ENCODE data around the gene FBXL15.
A peak's percentile ranks its signal among the peaks of the same experiment; 100 is the strongest.

FBXL15 gene

DNA sequence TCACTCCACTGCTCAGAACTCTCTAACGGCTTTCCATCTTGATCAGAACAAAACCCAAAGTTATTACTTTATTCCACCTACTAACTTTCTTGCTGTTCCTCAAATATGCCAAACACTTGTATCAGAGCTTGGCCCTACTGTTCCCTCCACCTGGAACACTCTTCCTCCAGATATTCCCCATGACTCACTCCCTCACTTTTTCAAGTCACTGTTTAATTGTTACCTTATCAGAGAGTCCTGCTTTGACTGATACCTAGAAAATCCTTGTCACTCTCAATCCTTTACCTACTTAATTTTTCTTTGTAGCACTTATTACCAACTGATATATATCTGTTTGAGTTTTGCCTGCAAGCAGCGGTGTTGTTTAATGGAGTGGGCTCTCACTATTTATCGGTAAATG is 30.7 kb upstream of the FBXL15 start:
- H3K27me3 ChIP-seq (ENCODE audit: control insufficient read depth, insufficient read depth, low read length), result peaks cover 5% of the 10 kb centered on the region; the same call in 1 of the 2 replicates
- no peaks in the 10 kb centered on the region for H3K36me3 ChIP-seq (ENCODE audit: control insufficient read depth, insufficient read depth, low read length)
- no peak overlapping the region for H3K27ac ChIP-seq (ENCODE audit: low read length)
- H3K4me1 ChIP-seq (ENCODE audit: control insufficient read depth, insufficient read depth, low read length), result no peaks in the 10 kb centered on the region
- no CpG with 5 or more reads among the region's 3 CpGs for WGBS (ENCODE audit: insufficient coverage, insufficient read length)
- no peaks in the 10 kb centered on the region for H3K9me3 ChIP-seq (ENCODE audit: control insufficient read depth, insufficient read depth, low read length)
- DNase-seq (ENCODE audit: low read depth, low spot score), result no peak
- no peak overlapping the region for H3K4me3 ChIP-seq (ENCODE audit: low read length)

DNA sequence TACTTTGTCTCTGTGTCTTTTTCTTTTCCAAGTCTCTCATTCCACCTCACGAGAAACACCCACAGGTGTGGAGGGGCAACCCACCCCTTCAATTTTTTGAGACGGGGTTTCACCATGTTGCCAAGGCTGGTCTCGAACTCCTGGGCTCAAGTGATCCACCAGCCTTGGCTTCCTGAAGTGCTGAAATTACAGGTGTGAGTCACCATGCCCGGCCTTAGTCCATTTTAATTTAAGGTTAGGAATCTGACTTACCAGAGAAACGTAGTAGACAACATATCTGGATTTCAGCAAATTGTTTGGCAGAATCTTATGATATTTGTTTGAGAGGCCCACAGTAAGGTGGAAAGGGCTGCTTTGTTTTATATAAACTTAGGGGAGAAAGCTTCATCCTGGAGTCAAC is 28.3 kb upstream of the FBXL15 start:
- Histone ChIP-seq H3K27ac (ENCODE audit: low read length) (no peak overlapping the region), H3K9me3 (ENCODE audit: control insufficient read depth, insufficient read depth, low read length) (no peaks in the 10 kb centered on the region), H3K4me1 (ENCODE audit: control insufficient read depth, insufficient read depth, low read length) (peaks cover 3% of the 10 kb centered on the region; the same call in 1 of the 2 replicates), H3K4me3 (ENCODE audit: low read length) (no peak overlapping the region), H3K36me3 (ENCODE audit: control insufficient read depth, insufficient read depth, low read length) (no peaks in the 10 kb centered on the region), H3K27me3 (ENCODE audit: control insufficient read depth, insufficient read depth, low read length) (peaks cover 5% of the 10 kb centered on the region; the same call in 1 of the 2 replicates)
- no CpG with 5 or more reads among the region's 5 CpGs for WGBS (ENCODE audit: insufficient coverage, insufficient read length)
- no peak for DNase-seq (ENCODE audit: low read depth, low spot score)

DNA sequence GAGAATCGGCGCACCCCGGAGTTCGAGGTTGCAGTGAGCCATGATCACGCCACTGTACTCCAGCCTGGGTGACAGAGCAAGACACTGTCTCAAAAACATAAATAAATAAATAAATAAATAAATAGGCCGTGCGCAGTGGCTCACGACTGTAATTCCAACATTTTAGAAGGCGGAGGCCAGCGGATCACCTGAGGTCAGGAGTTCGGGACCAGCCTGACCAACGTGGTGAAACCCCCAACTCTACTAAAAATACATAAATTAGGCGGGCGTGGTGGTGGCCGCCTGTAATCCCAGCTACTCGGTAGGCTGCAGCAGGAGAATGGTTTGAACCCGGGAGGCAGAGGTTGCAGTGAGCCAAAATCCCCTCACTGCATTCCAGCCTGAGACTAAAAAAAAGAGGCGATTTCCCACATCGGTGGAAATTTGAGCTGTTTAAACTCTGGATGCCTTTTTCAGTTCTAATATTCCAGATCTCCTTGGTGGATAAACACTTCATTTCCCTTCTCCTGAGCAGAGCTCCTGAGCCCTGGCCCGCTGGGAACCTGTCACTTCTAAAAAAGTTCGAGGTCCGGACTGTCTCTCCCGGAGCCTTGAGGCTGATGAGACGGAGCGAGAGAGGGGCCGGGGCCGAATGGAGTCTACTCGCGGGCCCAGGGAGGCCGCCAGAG is 27.1 kb upstream of the FBXL15 start:
- Histone ChIP-seq H3K27ac (ENCODE audit: low read length) (no peak overlapping the region), H3K36me3 (ENCODE audit: control insufficient read depth, insufficient read depth, low read length) (no peaks in the 10 kb centered on the region), H3K4me3 (ENCODE audit: low read length) (peak overlapping the region; percentile 55; the same call in 1 of the 2 replicates), H3K4me1 (ENCODE audit: control insufficient read depth, insufficient read depth, low read length) (peaks cover 3% of the 10 kb centered on the region; the same call in 1 of the 2 replicates), H3K27me3 (ENCODE audit: control insufficient read depth, insufficient read depth, low read length) (peaks cover 5% of the 10 kb centered on the region; the same call in 1 of the 2 replicates), H3K9me3 (ENCODE audit: control insufficient read depth, insufficient read depth, low read length) (no peaks in the 10 kb centered on the region)
- no CpG with 5 or more reads among the region's 30 CpGs for WGBS (ENCODE audit: insufficient coverage, insufficient read length)
- no peak for DNase-seq (ENCODE audit: low read depth, low spot score)

DNA sequence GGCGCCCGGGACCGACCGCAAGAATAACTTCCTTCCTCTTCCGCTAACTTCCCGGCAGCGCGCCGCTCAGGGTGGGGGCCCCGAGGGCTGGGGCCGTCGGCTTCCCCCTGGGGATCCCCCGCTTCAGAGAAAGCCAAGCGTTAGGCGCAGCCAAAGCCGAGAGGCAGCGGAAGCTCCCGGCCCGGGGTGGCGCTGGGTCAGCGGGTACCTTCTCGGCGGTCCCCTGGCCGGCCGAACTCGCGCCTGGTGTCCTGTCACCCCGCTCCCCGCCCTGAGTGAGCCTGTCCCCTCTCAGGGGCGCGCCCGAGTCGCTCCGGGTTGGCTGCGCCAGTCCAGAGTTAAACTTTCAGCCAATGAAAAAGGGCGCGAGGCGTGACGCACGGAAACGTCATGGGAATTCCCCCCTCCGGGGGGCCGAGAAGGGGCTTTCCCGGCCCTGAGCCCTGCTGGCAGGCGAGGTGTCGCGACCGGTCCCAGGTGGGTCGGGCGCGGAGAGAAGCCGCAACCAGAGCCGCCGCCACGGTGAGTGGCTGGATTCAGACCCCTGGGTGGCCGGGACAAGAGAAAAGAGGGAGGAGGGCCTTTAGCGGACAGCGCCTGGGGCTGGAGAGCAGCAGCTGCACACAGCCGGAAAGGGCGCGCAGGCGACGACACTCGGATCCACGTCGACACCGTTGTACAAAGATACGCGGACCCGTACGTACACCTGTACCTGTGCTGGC is 26.4 kb upstream of the FBXL15 start:
- H3K4me1 ChIP-seq (ENCODE audit: control insufficient read depth, insufficient read depth, low read length), result peaks cover 3% of the 10 kb centered on the region; the same call in 1 of the 2 replicates

DNA sequence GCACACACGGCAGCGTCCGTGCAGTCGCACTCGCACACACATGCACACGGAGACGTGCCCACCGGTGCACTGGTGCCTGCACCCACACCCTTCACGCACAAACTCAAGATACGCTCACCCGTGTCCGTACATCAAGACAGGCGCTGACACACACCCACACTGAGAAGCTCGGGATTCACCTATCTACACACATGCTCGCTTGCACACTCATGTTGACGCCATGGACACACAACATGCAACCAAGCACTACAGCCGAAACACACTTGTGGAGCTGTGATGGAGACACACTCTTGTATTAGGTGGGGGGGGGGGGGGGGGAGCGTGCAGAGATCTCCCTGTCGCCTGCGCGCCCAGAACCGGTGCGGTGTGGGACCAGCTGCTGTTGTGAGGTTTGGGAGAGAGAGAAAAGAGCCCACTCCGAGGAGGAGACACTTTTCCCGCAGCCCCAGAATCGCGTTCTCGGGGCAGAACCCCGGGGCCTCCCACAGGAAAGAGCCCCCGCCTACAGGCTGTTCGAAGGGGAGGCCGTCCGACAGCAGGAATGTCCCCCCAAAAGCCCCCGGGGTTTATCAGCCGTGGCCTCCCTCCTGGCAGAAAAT is 25.7 kb upstream of the FBXL15 start:
- Histone ChIP-seq H3K4me3 (ENCODE audit: low read length) (peak overlapping the region; percentile 55; the same call in 1 of the 2 replicates), H3K27ac (ENCODE audit: low read length) (no peak overlapping the region), H3K27me3 (ENCODE audit: control insufficient read depth, insufficient read depth, low read length) (peaks cover 5% of the 10 kb centered on the region; the same call in 1 of the 2 replicates), H3K9me3 (ENCODE audit: control insufficient read depth, insufficient read depth, low read length) (no peaks in the 10 kb centered on the region), H3K36me3 (ENCODE audit: control insufficient read depth, insufficient read depth, low read length) (no peaks in the 10 kb centered on the region; the same call in 1 of the 2 replicates), H3K4me1 (ENCODE audit: control insufficient read depth, insufficient read depth, low read length) (peaks cover 6% of the 10 kb centered on the region; the same call in 1 of the 2 replicates)
- no peak for DNase-seq (ENCODE audit: low read depth, low spot score)
- WGBS (ENCODE audit: insufficient coverage, insufficient read length), result no CpG with 5 or more reads among the region's 35 CpGs

More for the DNA sequence above, 26.4 kb upstream of the FBXL15 start:
- Histone ChIP-seq H3K4me3 (ENCODE audit: low read length) (peak overlapping the region; percentile 55; the same call in 1 of the 2 replicates), H3K9me3 (ENCODE audit: control insufficient read depth, insufficient read depth, low read length) (no peaks in the 10 kb centered on the region), H3K27me3 (ENCODE audit: control insufficient read depth, insufficient read depth, low read length) (peaks cover 5% of the 10 kb centered on the region; the same call in 1 of the 2 replicates), H3K36me3 (ENCODE audit: control insufficient read depth, insufficient read depth, low read length) (no peaks in the 10 kb centered on the region), H3K27ac (ENCODE audit: low read length) (no peak overlapping the region)
- no peak for DNase-seq (ENCODE audit: low read depth, low spot score)
- WGBS (ENCODE audit: insufficient coverage, insufficient read length), result no CpG with 5 or more reads among the region's 71 CpGs

DNA sequence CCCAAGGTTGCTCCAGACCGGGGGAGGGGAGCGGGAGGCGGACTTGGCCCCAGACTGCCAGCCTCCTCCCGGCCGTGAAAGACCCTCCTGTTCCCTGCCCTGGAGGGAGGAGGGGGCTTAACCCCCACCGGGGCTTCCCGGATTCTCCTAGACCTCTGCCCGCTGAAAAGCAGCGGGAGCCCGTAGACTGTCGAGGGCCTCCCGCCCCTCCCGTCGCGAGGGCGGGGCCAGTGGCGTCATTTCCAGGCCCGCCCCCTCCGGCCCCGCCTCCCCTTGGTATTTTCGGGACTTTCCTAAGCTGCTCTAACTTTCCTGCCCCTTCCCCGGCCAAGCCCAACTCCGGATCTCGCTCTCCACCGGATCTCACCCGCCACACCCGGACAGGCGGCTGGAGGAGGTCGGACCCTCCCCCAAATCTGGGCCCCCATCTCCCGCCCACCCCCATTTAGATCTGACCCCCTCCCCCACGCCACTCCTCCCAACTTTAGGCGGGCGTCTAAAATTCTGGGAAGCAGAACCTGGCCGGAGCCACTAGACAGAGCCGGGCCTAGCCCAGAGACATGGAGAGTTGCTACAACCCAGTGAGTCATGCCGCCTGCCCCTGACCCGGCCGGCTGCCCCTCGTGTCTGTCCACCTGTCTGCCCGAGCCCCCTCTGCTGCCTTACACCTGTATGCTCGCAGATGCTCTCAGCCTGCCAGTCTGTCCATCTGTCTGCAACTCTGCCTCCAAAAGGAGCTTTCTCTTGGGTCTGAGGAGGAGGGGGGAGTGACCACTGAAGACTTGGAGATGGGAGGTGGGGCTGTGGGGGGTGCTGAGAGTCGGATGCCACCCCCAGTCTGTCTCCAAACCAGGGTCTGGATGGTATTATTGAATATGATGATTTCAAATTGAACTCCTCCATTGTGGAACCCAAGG is 25.0 kb upstream of the FBXL15 start, which contains the start of gene NFKB2:
TSS of gene NFKB2 (plus strand) at position 306 of the 917 bp plus-strand sequence. CDS start at position 561, 255 bp downstream.
- H3K4me3 ChIP-seq (ENCODE audit: low read length), result peak within 1 kb of the TSS; percentile 55; the same call in 1 of the 2 replicates
- no peaks in the 10 kb centered on the region; the same call in 1 of the 2 replicates for H3K36me3 ChIP-seq (ENCODE audit: control insufficient read depth, insufficient read depth, low read length)
- WGBS (ENCODE audit: insufficient coverage, insufficient read length), result no CpG with 5 or more reads among the region's 42 CpGs
- peaks cover 6% of the 10 kb centered on the region; the same call in 1 of the 2 replicates for H3K4me1 ChIP-seq (ENCODE audit: control insufficient read depth, insufficient read depth, low read length)
- H3K27ac ChIP-seq (ENCODE audit: low read length), result no peak within 1 kb of the TSS
- no peaks in the 10 kb centered on the region for H3K9me3 ChIP-seq (ENCODE audit: control insufficient read depth, insufficient read depth, low read length)
- H3K27me3 ChIP-seq (ENCODE audit: control insufficient read depth, insufficient read depth, low read length), result peaks cover 5% of the 10 kb centered on the region; the same call in 1 of the 2 replicates
- no peak for DNase-seq (ENCODE audit: low read depth, low spot score)

DNA sequence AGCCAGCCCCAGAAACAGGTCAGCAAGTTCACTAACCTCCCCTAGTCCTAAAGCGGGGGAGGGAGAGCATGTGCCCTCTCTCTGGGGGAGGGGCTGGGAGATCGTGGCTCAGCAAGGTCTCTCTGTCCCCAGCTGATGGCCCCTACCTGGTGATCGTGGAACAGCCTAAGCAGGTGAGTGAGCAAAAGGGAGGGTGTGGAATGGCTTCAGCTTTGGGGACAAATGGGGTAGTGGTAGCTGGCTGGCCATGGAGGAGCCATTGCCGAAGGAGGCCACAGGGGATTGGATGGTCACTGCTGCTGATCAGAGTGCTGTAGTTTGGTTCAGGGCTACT is 24.4 kb upstream of the FBXL15 start:
- peak overlapping the region; percentile 37; the same call in 1 of the 2 replicates for H3K4me3 ChIP-seq (ENCODE audit: low read length)
- H3K9me3 ChIP-seq (ENCODE audit: control insufficient read depth, insufficient read depth, low read length), result no peaks in the 10 kb centered on the region
- DNase-seq (ENCODE audit: low read depth, low spot score), result no peak
- WGBS (ENCODE audit: insufficient coverage, insufficient read length), result no CpG with 5 or more reads among the region's 4 CpGs
- no peak overlapping the region for H3K27ac ChIP-seq (ENCODE audit: low read length)
- H3K4me1 ChIP-seq (ENCODE audit: control insufficient read depth, insufficient read depth, low read length), result peaks cover 6% of the 10 kb centered on the region; the same call in 1 of the 2 replicates
- H3K27me3 ChIP-seq (ENCODE audit: control insufficient read depth, insufficient read depth, low read length), result peaks cover 5% of the 10 kb centered on the region; the same call in 1 of the 2 replicates
- H3K36me3 ChIP-seq (ENCODE audit: control insufficient read depth, insufficient read depth, low read length), result no peaks in the 10 kb centered on the region; the same call in 1 of the 2 replicates

DNA sequence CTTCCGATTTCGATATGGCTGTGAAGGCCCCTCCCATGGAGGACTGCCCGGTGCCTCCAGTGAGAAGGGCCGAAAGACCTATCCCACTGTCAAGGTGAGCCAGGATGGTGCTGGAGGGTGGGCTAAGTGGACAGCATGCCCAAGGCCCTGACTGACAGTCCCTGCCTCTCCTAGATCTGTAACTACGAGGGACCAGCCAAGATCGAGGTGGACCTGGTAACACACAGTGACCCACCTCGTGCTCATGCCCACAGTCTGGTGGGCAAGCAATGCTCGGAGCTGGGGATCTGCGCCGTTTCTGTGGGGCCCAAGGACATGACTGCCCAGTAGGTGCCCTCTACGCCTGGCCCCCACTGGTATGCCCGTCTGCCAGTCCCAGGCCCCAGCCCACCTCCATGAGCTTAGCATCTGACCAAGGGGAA is 23.9 kb upstream of the FBXL15 start:
- H3K4me1 ChIP-seq (ENCODE audit: control insufficient read depth, insufficient read depth, low read length), result peaks cover 6% of the 10 kb centered on the region; the same call in 1 of the 2 replicates
- no peak for DNase-seq (ENCODE audit: low read depth, low spot score)
- no peaks in the 10 kb centered on the region; the same call in 1 of the 2 replicates for H3K36me3 ChIP-seq (ENCODE audit: control insufficient read depth, insufficient read depth, low read length)
- no peak overlapping the region for H3K4me3 ChIP-seq (ENCODE audit: low read length)
- no peaks in the 10 kb centered on the region for H3K9me3 ChIP-seq (ENCODE audit: control insufficient read depth, insufficient read depth, low read length)
- H3K27me3 ChIP-seq (ENCODE audit: control insufficient read depth, insufficient read depth, low read length), result peaks cover 5% of the 10 kb centered on the region; the same call in 1 of the 2 replicates
- H3K27ac ChIP-seq (ENCODE audit: low read length), result no peak overlapping the region
- WGBS (ENCODE audit: insufficient coverage, insufficient read length), result no CpG with 5 or more reads among the region's 12 CpGs

DNA sequence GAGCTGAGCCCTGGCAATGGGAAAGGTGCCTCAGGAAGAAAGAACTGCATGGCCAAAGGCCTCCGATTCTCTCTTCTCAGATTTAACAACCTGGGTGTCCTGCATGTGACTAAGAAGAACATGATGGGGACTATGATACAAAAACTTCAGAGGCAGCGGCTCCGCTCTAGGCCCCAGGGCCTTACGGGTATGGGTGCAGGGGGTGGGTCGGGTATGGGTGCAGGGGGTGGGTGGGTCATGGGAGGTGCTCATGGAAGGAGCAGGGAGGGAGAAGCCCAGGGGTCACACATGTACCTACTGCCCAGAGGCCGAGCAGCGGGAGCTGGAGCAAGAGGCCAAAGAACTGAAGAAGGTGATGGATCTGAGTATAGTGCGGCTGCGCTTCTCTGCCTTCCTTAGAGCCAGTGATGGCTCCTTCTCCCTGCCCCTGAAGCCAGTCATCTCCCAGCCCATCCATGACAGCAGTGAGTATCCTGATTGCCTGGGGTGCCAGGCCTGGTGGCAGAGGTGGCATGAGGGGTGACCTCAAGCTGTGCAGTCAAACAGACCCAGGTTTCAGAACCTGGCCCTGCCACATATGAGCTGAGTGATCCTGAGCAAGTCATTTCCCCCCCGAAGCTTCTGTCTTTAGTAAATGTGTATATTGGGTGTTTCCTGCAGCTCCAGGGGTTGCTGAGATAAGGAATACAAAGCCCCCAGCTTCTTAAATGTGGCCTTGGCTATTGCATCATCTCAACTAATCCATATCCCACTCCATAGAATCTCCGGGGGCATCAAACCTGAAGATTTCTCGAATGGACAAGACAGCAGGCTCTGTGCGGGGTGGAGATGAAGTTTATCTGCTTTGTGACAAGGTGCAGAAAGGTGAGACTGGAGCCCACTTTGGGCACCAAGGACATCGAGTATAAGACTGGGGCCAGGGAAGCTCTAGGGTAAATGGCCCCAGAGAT is 23.1 kb upstream of the FBXL15 start:
- DNase-seq (ENCODE audit: low read depth, low spot score), result no peak
- no peaks in the 10 kb centered on the region; the same call in 1 of the 2 replicates for H3K36me3 ChIP-seq (ENCODE audit: control insufficient read depth, insufficient read depth, low read length)
- WGBS (ENCODE audit: insufficient coverage, insufficient read length), result no CpG with 5 or more reads among the region's 14 CpGs
- no peak overlapping the region for H3K27ac ChIP-seq (ENCODE audit: low read length)
- peaks cover 6% of the 10 kb centered on the region; the same call in 1 of the 2 replicates for H3K4me1 ChIP-seq (ENCODE audit: control insufficient read depth, insufficient read depth, low read length)
- H3K4me3 ChIP-seq (ENCODE audit: low read length), result no peak overlapping the region
- peaks cover 5% of the 10 kb centered on the region; the same call in 1 of the 2 replicates for H3K27me3 ChIP-seq (ENCODE audit: control insufficient read depth, insufficient read depth, low read length)
- no peaks in the 10 kb centered on the region for H3K9me3 ChIP-seq (ENCODE audit: control insufficient read depth, insufficient read depth, low read length)
